Measurements from ENCODE around the gene TPCN2. TPM values are rescaled to one million over a fixed set of nuclear protein-coding genes. Genes with fewer than 3 reads are reported as not detected.

TPCN2 gene
- total and polyA plus RNA-seq, 2 donors, result 14.0 to 14.4 TPM

DNA sequence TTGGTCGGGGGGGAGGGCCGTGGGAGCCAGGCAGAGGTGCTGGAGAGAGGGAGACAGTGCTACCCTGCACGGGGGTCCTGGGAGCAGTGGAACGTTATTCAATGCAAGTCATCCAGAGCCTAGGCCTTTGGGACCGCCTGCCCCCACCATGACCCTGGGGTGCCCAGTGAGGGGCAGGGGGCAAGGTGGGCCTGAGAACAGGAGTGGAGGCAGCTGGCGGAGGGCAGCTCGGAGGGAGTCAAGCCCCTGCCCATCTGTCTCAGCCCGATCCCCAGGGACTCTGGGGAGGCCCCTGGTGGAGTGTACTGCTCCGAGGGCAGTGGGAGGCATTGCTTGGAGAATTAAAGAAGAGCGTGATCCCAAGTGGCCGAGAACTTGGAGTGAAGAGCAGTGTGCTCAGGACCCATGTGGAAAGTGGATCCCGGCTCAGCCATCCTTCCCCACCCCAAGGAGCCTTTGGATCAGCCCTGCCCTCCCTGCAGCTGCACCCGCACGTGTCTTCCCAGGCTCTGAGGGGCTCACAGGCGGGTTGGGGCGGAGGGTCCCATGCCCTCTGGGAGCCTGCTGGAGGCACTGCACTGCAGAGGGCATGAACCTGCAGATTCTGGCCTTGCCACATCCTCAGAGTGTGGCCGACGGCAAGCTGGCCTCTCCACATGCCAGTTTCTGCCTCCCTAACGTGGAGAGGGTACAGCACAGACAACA lies 73.0 kb downstream of the TPCN2 start:
- Histone ChIP-seq H3K4me3 (ENCODE audit: low read depth, low read length) (no peak overlapping the region), H3K4me1 (ENCODE audit: insufficient read depth) (peaks cover 4% of the 10 kb centered on the region), H3K36me3 (ENCODE audit: insufficient read depth) (no peaks in the 10 kb centered on the region), H3K27ac (ENCODE audit: low read depth) (no peak overlapping the region)
- 92% methylated on average over 19 of the region's 19 CpGs for WGBS
- no peak for DNase-seq (ENCODE audit: extremely low spot score)

DNA sequence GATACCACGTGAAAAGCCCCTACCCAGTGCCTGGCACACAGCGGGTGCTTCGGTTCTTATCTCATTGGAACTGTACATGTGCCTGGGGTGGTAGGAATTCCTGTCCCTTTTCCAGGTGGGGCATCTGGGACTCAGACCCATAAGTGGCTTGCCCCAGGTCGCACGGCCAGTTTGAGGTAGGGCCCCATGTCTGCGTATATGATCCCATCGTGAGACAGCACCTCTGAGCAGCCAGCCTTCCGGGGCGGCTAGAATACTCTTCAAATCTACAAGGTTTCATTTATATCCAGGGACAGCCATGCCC lies 73.5 kb downstream of the TPCN2 start:
- no peak overlapping the region for H3K4me3 ChIP-seq (ENCODE audit: low read depth, low read length)

DNA sequence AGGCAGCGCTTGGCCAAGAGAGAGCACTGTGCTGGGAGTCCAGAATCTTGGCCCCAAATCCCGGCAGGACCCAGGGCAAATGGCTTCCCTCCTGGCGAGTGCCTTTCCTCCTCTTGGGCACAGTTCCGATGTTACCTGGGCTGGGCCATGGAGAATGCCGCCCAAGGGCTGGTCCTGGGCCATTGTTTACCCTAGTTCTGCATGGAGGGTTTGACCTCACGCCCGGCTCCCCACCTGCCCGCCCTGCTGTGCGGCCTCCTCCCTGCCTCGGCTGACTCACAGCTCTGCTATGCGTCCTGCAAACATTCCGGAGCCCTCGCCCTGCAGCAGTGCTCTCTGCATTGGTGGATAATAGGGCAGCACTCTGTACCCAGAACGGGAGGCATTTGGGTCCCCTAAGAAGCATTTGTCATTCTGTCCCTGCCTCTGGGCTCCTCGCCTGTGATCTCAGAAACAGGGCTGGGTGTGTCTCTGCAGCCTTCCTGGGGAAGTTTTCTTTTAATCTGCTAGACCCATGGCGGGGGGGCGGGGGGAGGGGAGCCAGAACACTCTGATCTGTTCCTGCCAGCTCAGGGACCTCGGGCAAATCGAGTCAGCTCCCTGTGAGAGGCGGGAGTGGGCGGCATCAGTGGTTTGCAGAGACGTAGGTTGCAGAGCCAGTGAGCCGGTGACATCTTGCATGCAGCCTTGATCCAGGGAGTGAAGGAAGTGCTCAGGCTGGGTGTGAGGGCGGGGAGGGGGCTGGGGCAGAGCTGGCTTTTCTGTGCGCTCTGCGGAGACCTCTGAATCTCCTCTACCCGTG lies 74.1 kb downstream of the TPCN2 start:
- Histone ChIP-seq H3K27ac (ENCODE audit: low read depth) (no peak overlapping the region), H3K4me3 (ENCODE audit: low read depth, low read length) (no peak overlapping the region), H3K36me3 (ENCODE audit: insufficient read depth) (no peaks in the 10 kb centered on the region), H3K4me1 (ENCODE audit: insufficient read depth) (peaks cover 4% of the 10 kb centered on the region)
- peak; percentile 75 for DNase-seq (ENCODE audit: extremely low spot score)
- 17% methylated on average over 27 of the region's 27 CpGs for WGBS

More for the DNA sequence above, 73.5 kb downstream of the TPCN2 start:
- Histone ChIP-seq H3K4me1 (ENCODE audit: insufficient read depth) (peaks cover 4% of the 10 kb centered on the region), H3K36me3 (ENCODE audit: insufficient read depth) (no peaks in the 10 kb centered on the region), H3K27ac (ENCODE audit: low read depth) (no peak overlapping the region)
- no peak for DNase-seq (ENCODE audit: extremely low spot score)
- 88% methylated on average over 9 of the region's 9 CpGs for WGBS

DNA sequence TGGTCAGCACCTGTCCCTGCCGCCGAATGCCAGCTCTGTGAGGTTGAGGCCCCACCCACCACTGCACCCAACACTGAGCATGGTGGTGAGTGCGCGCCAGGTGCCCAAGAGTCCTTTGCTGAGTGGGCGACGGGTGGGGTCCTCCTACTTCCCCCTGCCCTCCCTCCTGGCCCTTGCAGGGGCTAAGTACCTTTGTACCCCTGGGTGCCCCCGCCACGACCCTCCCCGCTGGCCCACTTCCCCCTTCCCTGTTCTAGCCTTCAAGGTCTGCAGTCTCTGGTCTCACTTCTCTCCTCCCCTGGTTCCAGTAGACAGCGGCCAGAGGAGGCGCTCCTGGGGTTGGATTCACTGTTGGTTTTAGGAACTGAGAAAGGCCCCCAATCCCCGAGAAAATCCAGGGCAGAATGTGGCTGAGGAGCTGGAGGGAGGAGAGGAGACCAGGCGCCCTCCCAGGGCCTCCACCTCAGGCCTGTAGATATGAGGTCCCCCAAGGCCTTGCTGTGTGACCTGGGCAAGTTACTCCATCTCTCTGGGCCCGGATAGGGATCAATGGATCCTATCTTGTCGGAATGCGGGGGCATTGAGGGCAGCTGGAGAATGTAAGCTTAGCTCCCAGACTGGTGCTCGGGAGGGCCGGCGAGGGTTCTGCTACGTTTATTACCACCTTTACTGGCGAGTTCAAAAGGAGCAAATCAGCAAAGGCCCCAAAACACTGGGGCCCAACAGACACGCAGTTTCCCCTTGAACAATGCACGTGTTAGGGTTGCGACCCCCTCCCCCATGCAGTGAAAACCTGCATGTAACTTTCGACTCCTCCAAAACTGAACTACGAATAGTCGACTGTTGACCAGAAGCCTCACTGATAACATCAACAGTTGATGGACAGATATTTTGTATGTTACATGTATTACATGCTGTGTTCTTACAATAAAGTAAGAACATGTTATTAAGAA lies 75.1 kb downstream of the TPCN2 start:
- WGBS, result 82% methylated on average over 27 of the region's 27 CpGs
- no peaks in the 10 kb centered on the region for H3K36me3 ChIP-seq (ENCODE audit: insufficient read depth)
- no peak overlapping the region for H3K27ac ChIP-seq (ENCODE audit: low read depth)
- no peak overlapping the region for H3K4me3 ChIP-seq (ENCODE audit: low read depth, low read length)
- DNase-seq (ENCODE audit: extremely low spot score), result no peak
- H3K4me1 ChIP-seq (ENCODE audit: insufficient read depth), result peaks cover 4% of the 10 kb centered on the region

- no peaks in the 10 kb centered on the region for H3K36me3 ChIP-seq (ENCODE audit: insufficient read depth)
- WGBS, result 94% methylated on average over 3 of the region's 3 CpGs
- no peak overlapping the region for H3K4me3 ChIP-seq (ENCODE audit: low read depth, low read length)
- H3K27ac ChIP-seq (ENCODE audit: low read depth), result no peak overlapping the region
- DNase-seq (ENCODE audit: extremely low spot score), result no peak
- H3K4me1 ChIP-seq (ENCODE audit: insufficient read depth), result peaks cover 4% of the 10 kb centered on the region
Measured at GRCh38 chr11:69125861-69126260, 77.1 kb downstream of the TPCN2 start.

GRCh38 chr11:69126286-69126685 lies 77.6 kb downstream of the TPCN2 start:
- peaks cover 4% of the 10 kb centered on the region for H3K4me1 ChIP-seq (ENCODE audit: insufficient read depth)
- no peak overlapping the region for H3K4me3 ChIP-seq (ENCODE audit: low read depth, low read length)
- no peaks in the 10 kb centered on the region for H3K36me3 ChIP-seq (ENCODE audit: insufficient read depth)
- H3K27ac ChIP-seq (ENCODE audit: low read depth), result no peak overlapping the region
- 93% methylated on average over 12 of the region's 12 CpGs for WGBS
- DNase-seq (ENCODE audit: extremely low spot score), result no peak

DNA sequence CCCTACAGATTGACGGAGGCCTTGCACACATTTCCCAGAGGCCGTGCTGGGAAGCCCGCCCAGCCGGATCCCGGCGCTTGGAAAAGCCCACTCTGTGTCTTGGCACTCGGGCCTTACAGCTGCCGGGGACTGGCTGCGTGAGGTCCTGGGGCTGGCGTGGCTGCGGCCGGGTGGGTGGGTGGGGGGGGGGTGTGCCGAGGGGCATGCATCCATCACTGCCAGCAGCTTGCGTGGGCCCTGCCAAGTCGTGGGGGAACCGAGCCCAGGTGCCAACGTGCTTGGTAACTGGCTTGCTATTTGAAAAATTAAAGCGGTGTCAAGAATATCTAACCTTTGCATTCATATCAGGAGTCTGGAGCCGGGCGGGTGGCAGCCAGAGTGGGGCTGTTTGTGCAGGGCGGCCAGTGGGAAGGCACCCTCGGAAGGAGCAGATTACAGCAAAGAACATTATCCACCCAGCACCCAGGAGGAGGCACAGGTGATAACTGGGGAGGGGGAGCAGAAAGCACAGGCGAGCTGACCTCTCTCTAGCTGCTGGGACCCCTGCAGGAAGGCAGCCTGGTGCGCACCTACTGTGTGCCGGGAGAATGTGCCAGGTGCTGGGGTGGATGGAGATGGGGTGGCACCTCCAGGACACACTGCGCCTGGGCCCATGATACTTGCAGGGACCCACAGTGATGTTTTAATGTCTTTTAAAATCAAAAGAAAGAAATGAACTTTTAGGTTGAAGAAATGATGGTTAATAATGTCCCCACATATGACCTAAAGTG lies 78.5 kb downstream of the TPCN2 start:
- WGBS, result 65% methylated on average over 26 of the region's 26 CpGs
- no peak for DNase-seq (ENCODE audit: extremely low spot score)
- Histone ChIP-seq H3K4me1 (ENCODE audit: insufficient read depth) (peaks cover 4% of the 10 kb centered on the region), H3K27ac (ENCODE audit: low read depth) (no peak overlapping the region), H3K36me3 (ENCODE audit: insufficient read depth) (no peaks in the 10 kb centered on the region), H3K4me3 (ENCODE audit: low read depth, low read length) (no peak overlapping the region)

GRCh38 chr11:69127884-69128283 lies 79.2 kb downstream of the TPCN2 start:
- no peaks in the 10 kb centered on the region for H3K36me3 ChIP-seq (ENCODE audit: insufficient read depth)
- H3K27ac ChIP-seq (ENCODE audit: low read depth), result no peak overlapping the region
- 90% methylated on average over 1 of the region's 1 CpG for WGBS
- H3K4me1 ChIP-seq (ENCODE audit: insufficient read depth), result peaks cover 4% of the 10 kb centered on the region
- DNase-seq (ENCODE audit: extremely low spot score), result no peak
- no peak overlapping the region for H3K4me3 ChIP-seq (ENCODE audit: low read depth, low read length)

GRCh38 chr11:69129053-69129452 lies 80.3 kb downstream of the TPCN2 start:
- H3K4me1 ChIP-seq (ENCODE audit: insufficient read depth), result no peaks in the 10 kb centered on the region
- H3K36me3 ChIP-seq (ENCODE audit: insufficient read depth), result no peaks in the 10 kb centered on the region
- 98% methylated on average over 2 of the region's 2 CpGs for WGBS
- no peak overlapping the region for H3K27ac ChIP-seq (ENCODE audit: low read depth)
- H3K4me3 ChIP-seq (ENCODE audit: low read depth, low read length), result no peak overlapping the region
- no peak for DNase-seq (ENCODE audit: extremely low spot score)

DNA sequence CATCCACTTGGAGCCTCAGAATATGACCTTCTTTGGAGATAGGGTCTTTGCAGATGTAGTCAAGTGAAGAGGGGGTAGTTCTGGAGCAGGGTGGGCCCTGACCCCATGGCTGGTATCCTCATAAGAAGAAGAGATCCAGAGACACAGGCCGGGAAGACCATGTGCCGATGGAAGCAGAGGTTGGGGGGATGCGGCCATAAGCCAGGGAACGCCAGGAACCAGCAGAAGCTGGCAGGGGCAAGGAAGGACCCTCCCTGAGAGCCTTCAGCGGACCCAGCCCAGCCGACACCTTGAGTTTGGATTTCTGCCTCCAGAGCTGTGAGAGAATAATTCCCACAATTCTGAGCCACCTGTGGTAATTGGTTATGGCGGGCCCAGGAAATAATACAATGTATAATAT lies 80.9 kb downstream of the TPCN2 start:
- Histone ChIP-seq H3K36me3 (ENCODE audit: insufficient read depth) (no peaks in the 10 kb centered on the region), H3K27ac (ENCODE audit: low read depth) (no peak overlapping the region), H3K4me1 (ENCODE audit: insufficient read depth) (no peaks in the 10 kb centered on the region), H3K4me3 (ENCODE audit: low read depth, low read length) (no peak overlapping the region)
- no peak for DNase-seq (ENCODE audit: extremely low spot score)
- WGBS, result 97% methylated on average over 7 of the region's 7 CpGs

DNA sequence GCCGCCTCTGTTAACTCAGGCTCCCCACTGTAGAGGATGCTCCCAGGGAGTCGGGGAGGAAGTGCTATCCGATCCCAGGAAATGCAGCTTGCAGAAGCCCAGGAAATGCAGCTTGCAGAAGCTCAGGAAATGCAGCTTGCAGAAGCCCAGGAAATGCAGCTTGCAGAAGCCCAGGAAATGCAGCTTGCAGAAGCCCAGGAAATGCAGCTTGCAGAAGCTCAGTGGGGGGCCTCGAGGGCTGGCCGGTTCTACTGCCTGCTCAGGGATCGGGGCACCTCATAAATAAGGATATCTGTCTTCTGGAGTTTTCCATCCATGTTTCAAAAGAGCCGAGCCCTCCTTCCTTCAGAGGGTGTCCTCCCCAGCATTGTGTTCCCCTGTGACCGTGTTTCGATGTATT lies 81.9 kb downstream of the TPCN2 start:
- DNase-seq (ENCODE audit: extremely low spot score), result no peak
- 66% methylated on average over 9 of the region's 9 CpGs for WGBS
- Histone ChIP-seq H3K27ac (ENCODE audit: low read depth) (no peak overlapping the region), H3K36me3 (ENCODE audit: insufficient read depth) (no peaks in the 10 kb centered on the region), H3K4me3 (ENCODE audit: low read depth, low read length) (no peak overlapping the region), H3K4me1 (ENCODE audit: insufficient read depth) (no peaks in the 10 kb centered on the region)

DNA sequence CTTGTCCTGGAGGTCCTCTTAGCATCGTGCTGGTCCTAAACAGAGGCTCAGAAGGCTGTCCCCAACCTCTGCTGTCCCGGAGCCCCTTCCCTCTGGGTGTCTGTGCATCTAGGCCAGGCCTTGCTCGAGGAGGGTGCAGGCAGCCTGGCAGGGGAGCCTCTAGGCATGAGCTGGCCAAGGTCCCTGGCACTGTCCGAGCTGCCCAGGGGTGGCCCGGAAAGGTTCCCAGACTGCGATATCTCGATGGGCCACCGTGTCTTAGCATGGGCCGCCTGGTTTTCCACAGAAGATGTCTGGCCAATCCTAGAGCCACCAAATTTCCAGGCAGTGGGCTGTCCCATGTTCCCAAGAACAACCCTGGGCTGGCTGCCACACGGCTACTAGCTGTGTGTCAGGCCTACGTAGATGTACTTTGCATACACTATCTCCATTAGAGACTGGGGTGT lies 82.4 kb downstream of the TPCN2 start:
- H3K4me1 ChIP-seq (ENCODE audit: insufficient read depth), result no peaks in the 10 kb centered on the region
- no peak overlapping the region for H3K4me3 ChIP-seq (ENCODE audit: low read depth, low read length)
- no peaks in the 10 kb centered on the region for H3K36me3 ChIP-seq (ENCODE audit: insufficient read depth)
- 88% methylated on average over 11 of the region's 11 CpGs for WGBS
- DNase-seq (ENCODE audit: extremely low spot score), result no peak
- H3K27ac ChIP-seq (ENCODE audit: low read depth), result no peak overlapping the region

Measured in urinary bladder (tissue), 4 donors.